ENCODE data around the gene CRACR2B. TPM values are rescaled to one million over a fixed set of nuclear protein-coding genes. Genes with fewer than 3 reads are reported as not detected.

The CRACR2B gene
- total RNA-seq, 2 experiments from 2014 or later: 7.7 to 8.1 TPM

DNA sequence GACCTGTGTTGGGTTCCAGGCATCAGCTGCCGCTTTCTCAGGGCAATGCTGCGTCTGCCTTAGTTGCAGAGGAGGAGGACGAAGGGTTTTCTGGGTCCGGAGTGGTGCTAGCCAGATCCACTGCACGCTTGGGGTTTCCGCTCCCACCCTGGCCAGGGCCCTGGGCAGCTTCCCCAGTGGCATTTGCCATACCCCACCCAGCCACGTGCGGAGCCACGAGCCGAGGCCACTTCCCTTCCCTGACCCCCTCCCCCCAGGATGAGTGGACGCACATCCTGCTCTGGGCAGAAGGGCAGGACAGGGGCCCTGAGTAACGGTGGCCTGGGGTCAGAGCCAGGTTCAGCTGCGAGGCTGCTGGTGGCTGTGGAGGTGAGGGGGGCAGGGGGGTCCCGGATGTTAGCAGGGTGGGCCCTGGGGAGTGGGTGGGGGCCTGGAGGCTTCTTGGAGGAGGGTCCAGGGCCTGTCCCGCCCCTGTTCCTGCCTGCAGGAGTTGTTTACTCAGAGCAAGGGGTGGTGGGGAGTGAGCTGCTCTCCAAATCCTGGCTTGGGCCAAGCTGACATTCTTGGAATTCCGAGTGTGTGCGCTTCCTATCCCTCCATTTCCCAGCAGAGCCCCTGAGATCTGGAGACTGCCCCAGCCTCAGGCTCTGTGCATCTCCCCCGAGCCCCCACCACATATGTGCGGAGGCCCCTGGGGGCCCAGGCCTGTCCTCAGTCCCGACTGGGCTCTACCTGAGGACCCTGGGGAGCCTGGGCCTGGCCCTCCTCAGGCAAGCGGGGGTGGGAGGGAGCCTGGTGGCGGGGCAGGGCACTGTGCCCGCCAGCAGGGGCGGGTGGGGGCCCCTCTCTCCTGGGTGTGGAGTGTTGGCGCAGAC lies 16.3 kb downstream of the CRACR2B start:
- Mint-ChIP-seq H3K4me3 (peak overlapping the region; percentile 70), H3K36me3 (ENCODE audit: low read depth) (peaks cover 3% of the 10 kb centered on the region), H3K4me1 (peaks cover 34% of the 10 kb centered on the region), H3K27me3 (peaks cover 2% of the 10 kb centered on the region), H3K27ac (peak overlapping the region; percentile 42), H3K9me3 (no peaks in the 10 kb centered on the region)
- no peak for DNase-seq
- POLR2A ChIA-PET: no interaction called here
- CTCF ChIA-PET: interaction anchor here (0.8 to 1.4 kb wide), 3 partner anchors 11 to 68 kb away, joined by 3 to 4 read pairs (median 3); partner anchors contain the start of genes CD151 and CRACR2B

DNA sequence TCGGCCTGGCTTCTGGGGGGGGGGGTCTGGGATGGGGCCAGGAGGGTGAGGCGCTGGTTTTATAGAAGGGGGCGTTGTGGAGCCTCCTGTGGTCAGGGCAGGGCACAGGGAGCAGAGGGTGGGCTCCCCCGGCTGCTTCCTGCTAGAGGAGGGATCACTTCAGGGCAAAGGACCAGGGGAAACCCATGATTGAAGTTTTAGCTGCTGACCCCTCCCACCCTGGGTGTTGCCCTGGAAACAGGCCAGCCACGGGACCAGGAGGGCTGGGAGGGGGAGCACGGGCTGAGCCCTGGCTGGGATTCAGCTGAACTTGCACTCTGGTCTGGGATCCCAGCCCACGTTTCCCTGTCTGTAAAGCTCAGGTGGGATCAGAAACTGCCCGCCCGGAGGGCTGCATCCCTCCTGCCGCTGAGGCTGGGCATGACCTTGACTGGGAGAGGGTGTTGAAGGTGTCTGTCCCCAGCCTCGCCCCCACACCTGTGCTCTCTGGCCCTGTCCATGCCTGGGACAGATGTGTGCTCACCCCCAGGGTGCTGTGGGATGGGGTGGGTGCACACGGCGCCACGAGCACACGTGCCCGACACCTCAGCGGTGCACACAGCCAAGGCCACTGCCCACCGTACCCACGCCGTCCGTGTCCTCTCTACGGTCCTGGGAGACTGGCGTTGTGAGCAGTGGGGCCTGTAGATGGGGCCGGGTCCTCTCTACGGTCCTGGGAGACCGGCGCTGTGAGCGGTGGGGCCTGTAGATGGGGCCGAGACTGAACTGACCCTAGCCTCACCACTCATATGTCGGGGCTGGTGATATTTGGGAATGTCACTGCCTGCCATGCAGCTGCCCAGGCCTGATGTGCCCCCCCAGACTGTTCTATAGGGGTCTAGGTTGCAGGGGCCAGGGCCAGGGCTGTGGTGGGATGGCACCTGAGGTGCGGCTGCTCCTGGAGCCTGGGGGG lies 17.2 kb downstream of the CRACR2B start:
- ChIA-PET CTCF (interaction anchor here (0.6 kb wide), 1 partner anchor 730 kb away, joined by 3 read pairs; no protein-coding TSS in a partner anchor), POLR2A (no interaction called here)
- no peak overlapping the region for H3K4me3 Mint-ChIP-seq
- H3K9me3 Mint-ChIP-seq: no peaks in the 10 kb centered on the region
- H3K4me1 Mint-ChIP-seq: peaks cover 33% of the 10 kb centered on the region
- H3K36me3 Mint-ChIP-seq (ENCODE audit: low read depth): peaks cover 3% of the 10 kb centered on the region
- DNase-seq: no peak
- no peak overlapping the region for H3K27ac Mint-ChIP-seq
- H3K27me3 Mint-ChIP-seq: peaks cover 2% of the 10 kb centered on the region

DNA sequence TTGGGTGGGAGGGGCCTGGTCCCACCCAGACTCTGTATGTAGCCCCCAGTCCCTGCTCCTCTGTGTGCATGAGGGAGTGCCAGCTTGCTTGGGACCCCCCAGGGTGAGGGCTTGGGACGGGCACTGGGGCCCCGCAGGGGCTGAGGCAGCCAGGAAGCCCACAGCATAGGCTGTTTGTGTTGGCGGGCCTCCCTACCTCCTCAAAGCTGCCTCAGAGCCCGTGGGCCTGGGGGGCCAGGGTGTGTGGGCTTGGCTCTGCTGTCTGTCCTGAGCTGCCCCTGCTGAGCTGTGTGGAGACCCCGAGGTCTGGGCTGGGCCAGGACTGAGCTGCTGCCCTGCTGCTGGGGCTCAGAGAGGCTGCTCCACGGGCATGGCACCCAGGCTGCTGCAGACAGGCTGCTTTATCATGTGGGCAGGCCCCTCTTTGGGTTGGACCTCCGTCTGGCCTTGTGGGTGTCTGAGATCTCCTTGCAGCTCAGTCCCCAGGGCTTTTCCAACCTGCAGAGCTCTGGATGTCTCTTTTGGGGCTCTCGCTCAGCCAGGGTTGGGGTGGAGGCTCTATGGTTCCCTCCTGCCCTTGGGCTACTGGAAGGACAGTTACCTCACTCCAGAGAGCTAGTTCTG lies 18.3 kb downstream of the CRACR2B start:
- H3K27ac Mint-ChIP-seq: no peak overlapping the region
- CTCF ChIA-PET: interaction anchor here (1.0 to 3.4 kb wide), 3 partner anchors 12 to 79 kb away, joined by 3 to 19 read pairs (median 3); partner anchors contain the start of gene CD151
- H3K27me3 Mint-ChIP-seq: peaks cover 2% of the 10 kb centered on the region
- H3K36me3 Mint-ChIP-seq (ENCODE audit: low read depth): no peaks in the 10 kb centered on the region
- DNase-seq: no peak
- POLR2A ChIA-PET: no interaction called here
- no peaks in the 10 kb centered on the region for H3K9me3 Mint-ChIP-seq
- no peak overlapping the region for H3K4me3 Mint-ChIP-seq
- peaks cover 23% of the 10 kb centered on the region for H3K4me1 Mint-ChIP-seq

DNA sequence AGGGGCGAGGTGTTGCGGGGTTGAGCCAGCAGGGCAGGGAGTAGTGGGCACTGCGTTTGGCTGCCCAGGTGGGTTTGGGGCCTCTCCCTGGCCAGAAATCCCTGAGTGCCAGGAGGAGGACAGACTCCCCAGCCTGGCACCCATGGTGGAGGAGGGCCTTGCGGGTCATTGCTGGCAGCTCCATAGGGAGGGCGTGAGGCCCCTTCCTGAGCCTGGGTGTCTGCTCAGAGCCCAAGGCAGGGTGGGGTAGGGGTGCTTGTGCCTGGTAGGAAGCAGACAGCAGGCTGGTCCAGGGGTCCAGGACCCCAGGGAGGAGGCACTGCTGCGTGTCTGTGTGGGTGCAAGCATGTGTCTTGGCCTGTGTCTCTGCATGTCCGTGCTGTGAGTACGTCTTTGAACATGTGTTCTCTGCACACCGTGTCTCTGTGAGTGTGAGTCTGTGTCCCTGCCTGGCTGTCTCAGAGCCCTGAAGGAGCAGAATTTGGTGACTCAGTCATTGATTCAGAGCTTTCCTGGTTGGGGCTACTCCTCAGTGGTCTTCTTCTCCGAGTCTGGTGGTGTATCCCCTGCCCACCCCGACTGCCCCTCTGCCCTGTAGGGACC lies 18.9 kb downstream of the CRACR2B start:
- Mint-ChIP-seq H3K27ac (no peak overlapping the region), H3K4me3 (no peak overlapping the region), H3K36me3 (ENCODE audit: low read depth) (no peaks in the 10 kb centered on the region), H3K27me3 (peaks cover 2% of the 10 kb centered on the region), H3K9me3 (no peaks in the 10 kb centered on the region), H3K4me1 (peaks cover 18% of the 10 kb centered on the region)
- ChIA-PET POLR2A (no interaction called here), CTCF (interaction anchor here (1.0 to 3.4 kb wide), 3 partner anchors 13 to 78 kb away, joined by 3 to 19 read pairs (median 3); partner anchors contain the start of gene CD151)
- DNase-seq: no peak

DNA sequence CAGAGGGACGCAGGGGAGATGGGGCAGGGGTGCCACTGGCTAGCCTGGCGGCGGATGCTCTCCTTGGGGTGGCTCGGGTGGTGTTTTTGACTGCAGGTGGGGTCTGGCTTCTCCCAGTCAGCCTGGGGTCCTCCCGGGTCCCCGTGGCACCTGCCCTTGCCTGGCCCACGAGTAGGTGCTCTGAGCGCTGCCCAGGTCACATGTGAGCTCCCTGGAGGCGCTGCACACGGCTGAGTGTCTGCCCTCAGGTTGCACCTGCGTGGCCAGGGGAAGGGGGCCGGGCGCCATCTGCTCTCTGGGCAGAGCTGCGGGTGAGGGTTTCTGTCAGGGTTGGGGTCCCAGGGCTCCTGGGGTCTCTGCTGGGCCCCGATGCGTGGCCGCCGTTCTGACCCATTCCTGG lies 20.2 kb downstream of the CRACR2B start:
- CTCF ChIA-PET: interaction anchor here (1.0 to 3.4 kb wide), 6 partner anchors 9 to 205 kb away, joined by 3 to 19 read pairs (median 5); partner anchors contain the start of gene CD151
- H3K36me3 Mint-ChIP-seq (ENCODE audit: low read depth): no peaks in the 10 kb centered on the region

DNA sequence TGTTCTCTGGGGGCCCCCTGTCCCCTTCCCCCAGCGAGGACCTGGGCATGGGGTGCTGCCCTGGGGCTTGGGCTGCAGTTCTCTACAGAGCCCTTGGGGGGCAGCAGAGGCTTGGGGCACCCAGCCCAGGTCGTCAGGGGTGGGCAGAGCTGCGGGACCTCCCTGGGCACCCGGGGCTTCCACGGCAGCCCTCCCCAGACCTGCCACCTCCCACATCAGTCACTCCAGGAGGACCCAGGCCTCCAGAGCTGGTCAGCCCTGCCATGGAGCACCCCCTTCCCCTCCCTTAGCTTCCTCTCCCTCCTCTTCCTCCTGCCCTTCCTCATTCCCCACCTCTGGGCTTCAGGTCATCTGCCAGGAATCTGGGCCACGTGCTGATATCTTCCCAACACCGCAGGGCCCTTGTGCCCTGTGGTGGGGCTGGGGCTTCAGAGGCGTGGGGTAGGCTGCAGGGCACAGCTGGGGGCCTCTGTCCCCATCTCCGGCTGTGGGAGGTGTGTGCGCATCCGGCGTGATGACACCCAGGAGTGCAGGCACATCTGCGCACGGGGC lies 20.7 kb downstream of the CRACR2B start:
- ChIA-PET POLR2A (no interaction called here), CTCF (interaction anchor here (0.7 to 3.4 kb wide), 10 partner anchors 10 to 205 kb away, joined by 3 to 19 read pairs (median 4); partner anchors contain the start of gene CD151)
- H3K9me3 Mint-ChIP-seq: no peaks in the 10 kb centered on the region
- peaks cover under 1% of the 10 kb centered on the region for H3K27me3 Mint-ChIP-seq
- DNase-seq: peak; percentile 70
- H3K4me1 Mint-ChIP-seq: peaks cover 16% of the 10 kb centered on the region
- H3K4me3 Mint-ChIP-seq: peak overlapping the region; percentile 41
- H3K36me3 Mint-ChIP-seq (ENCODE audit: low read depth): no peaks in the 10 kb centered on the region
- H3K27ac Mint-ChIP-seq: no peak overlapping the region

More for the DNA sequence above, 20.2 kb downstream of the CRACR2B start:
- DNase-seq: no peak
- POLR2A ChIA-PET: no interaction called here
- Mint-ChIP-seq H3K4me1 (peaks cover 18% of the 10 kb centered on the region), H3K4me3 (no peak overlapping the region), H3K27ac (no peak overlapping the region), H3K9me3 (no peaks in the 10 kb centered on the region), H3K27me3 (peaks cover 2% of the 10 kb centered on the region)

DNA sequence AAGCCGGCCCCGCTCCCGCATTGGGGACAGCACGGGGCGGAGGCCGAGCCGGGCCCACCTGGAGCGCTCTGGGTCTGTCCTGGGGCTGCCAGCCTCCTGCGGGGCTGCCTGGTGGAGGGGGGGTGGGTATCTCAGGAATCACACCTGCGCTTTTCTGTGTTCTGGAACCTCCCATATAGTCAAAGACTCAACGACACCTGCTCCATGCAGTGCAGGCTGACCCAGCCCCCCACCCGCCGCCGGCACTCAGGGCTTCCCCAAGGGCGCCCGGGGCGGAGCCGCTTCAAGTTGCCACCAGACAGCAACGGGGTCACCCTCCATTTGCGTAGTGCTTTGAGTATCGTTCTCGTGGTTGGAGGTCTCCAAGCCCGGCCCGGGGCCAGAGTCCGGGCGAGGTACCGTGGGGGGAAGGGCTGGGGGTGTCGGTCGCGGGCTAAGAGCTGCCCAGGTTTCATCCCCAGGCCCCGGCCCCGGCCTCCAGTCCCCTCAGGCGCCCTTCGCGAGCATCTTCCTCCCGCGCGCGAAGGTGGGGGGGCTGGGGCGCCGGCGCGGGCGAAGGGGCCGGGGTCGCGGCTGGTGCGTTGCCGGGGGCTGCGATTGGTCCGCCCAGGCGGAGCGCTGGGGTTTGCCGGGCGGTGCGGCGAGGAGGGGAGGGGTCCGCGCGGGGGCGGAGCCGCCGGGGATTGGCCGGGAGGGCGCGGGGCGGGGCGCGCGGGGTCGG lies 21.5 kb downstream of the CRACR2B start:
- no peaks in the 10 kb centered on the region for H3K36me3 Mint-ChIP-seq (ENCODE audit: low read depth)
- H3K4me3 Mint-ChIP-seq: peak overlapping the region; percentile 74
- ChIA-PET POLR2A (no interaction called here), CTCF (interaction anchor here (0.7 to 3.4 kb wide), 7 partner anchors 9 to 202 kb away, joined by 3 to 19 read pairs (median 4); partner anchors contain the start of gene CD151)
- H3K9me3 Mint-ChIP-seq: no peaks in the 10 kb centered on the region
- H3K27ac Mint-ChIP-seq: no peak overlapping the region
- peaks cover 11% of the 10 kb centered on the region for H3K4me1 Mint-ChIP-seq
- H3K27me3 Mint-ChIP-seq: no peaks in the 10 kb centered on the region
- peak; percentile 48 for DNase-seq

DNA sequence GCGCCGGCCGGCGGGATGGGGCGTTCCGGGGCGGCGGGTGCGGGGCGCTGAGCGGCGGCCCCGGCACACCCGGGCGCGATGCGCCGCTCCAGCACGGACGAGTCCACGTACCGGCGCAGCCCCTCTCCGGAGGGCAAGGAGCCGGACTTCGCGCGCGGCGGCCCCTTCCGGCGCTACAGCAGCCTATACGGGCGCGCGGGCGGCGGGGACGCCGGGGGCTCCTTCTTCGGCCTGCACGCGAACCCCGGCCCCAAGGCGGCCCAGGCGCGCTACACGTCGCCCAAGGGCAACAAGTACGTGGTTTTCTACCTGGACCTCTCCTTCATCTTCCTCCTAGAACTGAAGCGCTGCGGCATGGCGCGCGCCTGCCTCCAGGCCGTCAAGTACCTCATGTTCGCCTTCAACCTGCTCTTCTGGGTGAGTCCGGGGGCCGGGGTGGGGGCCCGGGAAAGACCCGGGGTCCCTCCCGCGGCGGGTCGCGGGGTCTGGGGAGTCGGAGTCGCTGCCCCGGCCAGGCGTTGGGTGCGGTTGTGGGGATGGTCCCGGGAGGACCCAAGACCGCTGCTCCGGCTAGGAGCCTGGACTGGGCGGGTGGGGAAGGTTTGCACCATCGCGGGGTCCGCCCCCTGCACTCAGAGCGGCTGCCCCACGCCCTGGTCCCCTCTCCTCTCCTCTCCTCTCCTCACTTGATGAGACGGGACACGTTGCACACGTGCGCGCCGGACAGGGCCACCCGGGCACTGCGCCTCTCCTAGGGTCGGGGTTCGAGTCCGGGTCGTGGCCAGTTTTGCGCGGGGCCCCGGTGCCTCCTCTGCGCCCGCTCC lies 22.4 kb downstream of the CRACR2B start:
- POLR2A ChIA-PET: no interaction called here
- Mint-ChIP-seq H3K27me3 (no peaks in the 10 kb centered on the region), H3K9me3 (no peaks in the 10 kb centered on the region), H3K27ac (no peak overlapping the region), H3K36me3 (ENCODE audit: low read depth) (no peaks in the 10 kb centered on the region), H3K4me1 (peaks cover 5% of the 10 kb centered on the region), H3K4me3 (peak overlapping the region; percentile 53)
- DNase-seq: no peak
- CTCF ChIA-PET: interaction anchor here (0.8 kb wide), 1 partner anchor 200 kb away, joined by 3 read pairs; no protein-coding TSS in a partner anchor

DNA sequence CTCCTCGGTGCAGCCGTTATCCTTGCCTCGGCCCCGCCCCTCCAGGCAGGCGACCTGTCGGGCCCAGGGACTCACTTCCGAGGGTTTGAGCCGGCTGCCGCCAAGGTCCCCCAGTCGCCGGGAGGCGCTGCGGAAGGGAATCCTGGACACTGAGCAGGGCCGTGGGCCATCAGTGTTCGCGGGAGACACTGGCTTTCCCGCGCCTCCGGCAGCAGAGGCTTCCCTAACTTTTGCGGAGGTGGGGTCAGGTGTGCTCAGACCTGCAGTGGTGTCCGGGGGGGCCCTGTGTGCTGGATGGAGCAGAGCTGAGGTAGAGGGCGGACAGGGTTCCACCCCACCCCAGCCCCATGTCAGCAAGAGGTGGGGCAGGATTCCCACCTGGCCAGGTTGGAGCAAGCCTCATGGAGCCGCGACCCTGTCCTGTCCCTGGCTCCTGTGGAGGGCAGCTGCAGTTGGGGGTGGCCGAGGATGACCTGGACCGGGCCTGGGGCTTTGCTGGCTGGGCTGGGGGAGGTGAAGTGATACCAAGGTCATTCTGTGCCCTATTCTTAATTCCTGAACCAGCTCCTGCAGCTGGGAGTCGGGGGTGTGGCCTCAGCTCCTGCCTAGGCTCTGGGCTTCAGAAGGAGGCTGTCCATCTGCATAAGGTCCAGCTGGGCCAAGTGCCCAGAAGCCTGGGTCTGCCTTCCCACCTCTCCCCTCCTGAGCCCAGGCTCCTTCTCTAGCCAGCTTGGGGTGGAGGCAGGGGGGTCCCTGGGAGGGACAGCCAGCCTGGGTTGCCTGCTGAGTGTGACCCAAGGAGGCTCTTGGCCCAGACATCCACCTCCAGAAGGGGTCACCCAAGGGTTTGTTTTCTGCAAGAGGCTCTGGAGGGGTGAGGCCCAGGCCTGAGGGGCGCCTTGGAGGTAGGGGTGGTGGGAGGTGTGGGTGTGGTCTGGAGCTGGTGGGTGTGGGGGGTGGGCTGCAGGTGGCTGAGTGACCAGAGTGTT lies 23.4 kb downstream of the CRACR2B start:
- Mint-ChIP-seq H3K27me3 (no peaks in the 10 kb centered on the region), H3K4me3 (no peak overlapping the region), H3K9me3 (no peaks in the 10 kb centered on the region), H3K36me3 (ENCODE audit: low read depth) (no peaks in the 10 kb centered on the region), H3K27ac (no peak overlapping the region), H3K4me1 (peaks cover 5% of the 10 kb centered on the region)
- DNase-seq: peak; percentile 33
- POLR2A ChIA-PET: no interaction called here
- CTCF ChIA-PET: interaction anchor here (0.8 kb wide), 1 partner anchor 199 kb away, joined by 3 read pairs; no protein-coding TSS in a partner anchor

DNA sequence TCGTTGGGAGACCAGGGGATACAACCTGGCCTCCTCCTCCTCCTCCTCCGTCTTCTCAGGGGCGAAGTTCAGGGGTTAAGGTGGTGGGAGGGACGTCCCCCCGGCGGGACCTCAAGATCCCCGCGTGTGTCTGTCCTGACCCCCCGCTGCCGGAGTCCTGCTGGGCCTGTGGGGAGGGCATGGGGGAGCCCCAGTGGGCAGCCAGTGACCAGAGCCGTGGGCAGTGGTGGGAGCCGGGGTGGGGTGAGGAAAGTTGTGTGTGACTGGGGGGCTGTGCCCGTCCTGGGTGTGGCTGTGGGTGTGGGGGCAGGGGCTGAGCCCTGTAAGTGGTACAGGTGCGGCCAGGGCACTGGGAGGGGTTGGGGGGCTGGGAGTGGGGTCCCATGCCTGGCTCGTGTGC lies 25.0 kb downstream of the CRACR2B start:
- H3K36me3 Mint-ChIP-seq (ENCODE audit: low read depth): no peaks in the 10 kb centered on the region
- CTCF ChIA-PET: no interaction called here
- H3K27ac Mint-ChIP-seq: no peak overlapping the region
- POLR2A ChIA-PET: no interaction called here
- no peak for DNase-seq
- H3K27me3 Mint-ChIP-seq: no peaks in the 10 kb centered on the region
- H3K9me3 Mint-ChIP-seq: no peaks in the 10 kb centered on the region
- peaks cover 5% of the 10 kb centered on the region for H3K4me1 Mint-ChIP-seq
- H3K4me3 Mint-ChIP-seq: no peak overlapping the region
